ENCODE measurements around the gene ZNF292. TPM values are rescaled to one million over a fixed set of nuclear protein-coding genes. Genes with fewer than 3 reads are reported as not detected.

ZNF292 gene
- total and polyA plus RNA-seq, 2 donors (not counting 1 experiment from before 2014, with no cell fraction given), result 14.3 to 23.6 TPM

GRCh38 chr6:87146363-87146762 is 9.0 kb upstream of the ZNF292 start:
- Histone ChIP-seq H3K27me3 (ENCODE audit: control insufficient read depth, insufficient read depth, low read length) (no peaks in the 10 kb centered on the region), H3K4me3 (replicated peaks in 1 of 4; ENCODE audit: control extremely low read depth in 1 of 4, insufficient read depth in 1 of 4, low read depth in 3 of 4, low read length in 4 of 4) (no peak overlapping the region), H3K9me3 (ENCODE audit: control insufficient read depth, insufficient read depth, low read depth, low read length) (no peaks in the 10 kb centered on the region), H3K4me2 (ENCODE audit: extremely low read depth, insufficient read depth, low read length) (no peak overlapping the region), H4K20me1 (ENCODE audit: control insufficient read depth, extremely low read depth, insufficient read depth, low read length) (no peaks in the 10 kb centered on the region), H3K4me1 (ENCODE audit: control insufficient read depth, extremely low read depth, insufficient read depth, low read length) (no peaks in the 10 kb centered on the region), H3K79me2 (ENCODE audit: control insufficient read depth, insufficient read depth, low read length) (no peaks in the 10 kb centered on the region), H3K9ac (ENCODE audit: insufficient read depth, low read length) (no peak overlapping the region), H3K36me3 (ENCODE audit: control insufficient read depth, insufficient read depth, low read length) (no peaks in the 10 kb centered on the region), H3K27ac (ENCODE audit: insufficient read depth, low read length) (no peak overlapping the region), H2AFZ (ENCODE audit: low read length) (no peak overlapping the region)
- DNase-seq (ENCODE audit: low read depth in 2 of 2), result no peak
- no peak for TF ChIP-seq EZH2 (IDR thresholded peaks at IDR 0.05; ENCODE audit: low read length, missing control alignments)

- peaks cover 10% of the 10 kb centered on the region for H3K79me2 ChIP-seq (ENCODE audit: control insufficient read depth, insufficient read depth, low read length)
Observed at GRCh38 chr6:87150406-87150805, 5.0 kb upstream of the ZNF292 start.

GRCh38 chr6:87151471-87151780 is 3.9 kb upstream of the ZNF292 start:
- peak overlapping the region; percentile 91 for H3K27ac ChIP-seq (ENCODE audit: insufficient read depth, low read length)
- peak overlapping the region; percentile 84 for H3K9ac ChIP-seq (ENCODE audit: insufficient read depth, low read length)
- peaks cover 20% of the 10 kb centered on the region for H3K79me2 ChIP-seq (ENCODE audit: control insufficient read depth, insufficient read depth, low read length)

More at GRCh38 chr6:87150406-87150805, 5.0 kb upstream of the ZNF292 start:
- Histone ChIP-seq H3K36me3 (ENCODE audit: control insufficient read depth, insufficient read depth, low read length) (no peaks in the 10 kb centered on the region), H4K20me1 (ENCODE audit: control insufficient read depth, extremely low read depth, insufficient read depth, low read length) (no peaks in the 10 kb centered on the region), H3K9me3 (ENCODE audit: control insufficient read depth, insufficient read depth, low read depth, low read length) (no peaks in the 10 kb centered on the region), H3K9ac (ENCODE audit: insufficient read depth, low read length) (no peak overlapping the region), H2AFZ (ENCODE audit: low read length) (no peak overlapping the region), H3K27ac (ENCODE audit: insufficient read depth, low read length) (no peak overlapping the region), H3K4me1 (ENCODE audit: control insufficient read depth, extremely low read depth, insufficient read depth, low read length) (peaks cover 15% of the 10 kb centered on the region), H3K27me3 (ENCODE audit: control insufficient read depth, insufficient read depth, low read length) (no peaks in the 10 kb centered on the region), H3K4me3 (replicated peaks in 1 of 4; ENCODE audit: control extremely low read depth in 1 of 4, insufficient read depth in 1 of 4, low read depth in 3 of 4, low read length in 4 of 4) (no peak overlapping the region), H3K4me2 (ENCODE audit: extremely low read depth, insufficient read depth, low read length) (no peak overlapping the region)
- no peak for DNase-seq (ENCODE audit: low read depth in 2 of 2)
- no peak for TF ChIP-seq EZH2 (IDR thresholded peaks at IDR 0.05; ENCODE audit: low read length, missing control alignments)
- TF ChIP-seq CTCF (conservative IDR thresholded peaks at IDR 0.05 in 1 of 2, IDR thresholded peaks at IDR 0.05 in 1 of 2; ENCODE audit: low read depth in 1 of 2, low read length in 2 of 2), result no peak

More at GRCh38 chr6:87151471-87151780, 3.9 kb upstream of the ZNF292 start:
- TF ChIP-seq EZH2 (IDR thresholded peaks at IDR 0.05; ENCODE audit: low read length, missing control alignments), result no peak
- no peak for TF ChIP-seq CTCF (conservative IDR thresholded peaks at IDR 0.05 in 1 of 2, IDR thresholded peaks at IDR 0.05 in 1 of 2; ENCODE audit: low read depth in 1 of 2, low read length in 2 of 2)
- no peaks in the 10 kb centered on the region for H3K9me3 ChIP-seq (ENCODE audit: control insufficient read depth, insufficient read depth, low read depth, low read length)
- H3K36me3 ChIP-seq (ENCODE audit: control insufficient read depth, insufficient read depth, low read length), result no peaks in the 10 kb centered on the region
- H3K4me1 ChIP-seq (ENCODE audit: control insufficient read depth, extremely low read depth, insufficient read depth, low read length), result peaks cover 15% of the 10 kb centered on the region
- H3K27me3 ChIP-seq (ENCODE audit: control insufficient read depth, insufficient read depth, low read length), result no peaks in the 10 kb centered on the region
- no peaks in the 10 kb centered on the region for H4K20me1 ChIP-seq (ENCODE audit: control insufficient read depth, extremely low read depth, insufficient read depth, low read length)
- peak overlapping the region; percentile 94 for H2AFZ ChIP-seq (ENCODE audit: low read length)
- no peak for DNase-seq (ENCODE audit: low read depth in 2 of 2)
- H3K4me3 ChIP-seq (replicated peaks in 1 of 4; ENCODE audit: control extremely low read depth in 1 of 4, insufficient read depth in 1 of 4, low read depth in 3 of 4, low read length in 4 of 4), result peak overlapping the region; percentile 43 to 56 (median 49)
- peak overlapping the region; percentile 65 for H3K4me2 ChIP-seq (ENCODE audit: extremely low read depth, insufficient read depth, low read length)
